B cell (primary cell): Measurements from ENCODE around the gene TRPT1. TPM values are rescaled to one million over a fixed set of nuclear protein-coding genes. Genes with fewer than 3 reads are reported as not detected.

Source experiments
- ATAC-seq: fragments of 200-7000 bp; cut with Tn5 transposase; one replicate; pipeline ENCODE4 v1.10.0; 2021; ENCODE audit warnings: low read depth, mild to moderate bottlenecking, moderate number of reproducible peaks, moderate library complexity
- CTCF ChIA-PET: fragments of 350-600 bp; sonication (Branson Sonifier 250); formaldehyde crosslinking; loops from one replicate; lab custom pipeline; 2021; ENCODE audit warnings: antibody characterized with exemption, inconsistent platforms; lab: Charles Lee
- POLR2A ChIA-PET: fragments of 350-600 bp; sonication (Branson Sonifier 250); formaldehyde crosslinking; loops from one replicate; lab custom pipeline; 2021; ENCODE audit warnings: antibody characterized with exemption; lab: Charles Lee
- DNase-seq: peaks from one replicate; pipeline ENCODE4 v3.0.0; 2013
- H2AFZ ChIP-seq: 2 replicates; pipeline ENCODE4 v1.6.1; 2012; ENCODE audit warnings: mild to moderate bottlenecking, low read depth, low read length; ENCODE audit not compliant: insufficient read depth, poor library complexity, severe bottlenecking
- H3K27ac ChIP-seq, 2 donors: 1 replicate in 1 of 2; 2 replicates in 1 of 2; pipeline ENCODE4 v1.5.1; 2012 to 2013; ENCODE audit warnings: low read length in 2 of 2, mild to moderate bottlenecking in 2 of 2, moderate library complexity in 1 of 2
- H3K27me3 ChIP-seq, 4 experiments: fragments of 200-600 bp in 1 of 4; sonication (generic) in 1 of 4; replicated peaks in 1 of 4; 1 replicate in 2 of 4; 2 replicates in 2 of 4; pipeline versions ENCODE4 v1.6.1 to v1.7.0; 2013 to 2016; ENCODE audit warnings: low read length in 3 of 4, mild to moderate bottlenecking in 2 of 4, mixed read lengths in 1 of 4, moderate library complexity in 1 of 4; ENCODE audit not compliant: insufficient read depth in 4 of 4, control insufficient read depth in 3 of 4; ENCODE audit errors: control extremely low read depth in 1 of 4
- H3K36me3 ChIP-seq, 2 experiments: replicated peaks in 1 of 2; 1 replicate in 1 of 2; 2 replicates in 1 of 2; pipeline versions ENCODE4 v1.6.1 to v1.7.1; 2013; ENCODE audit warnings: low read length in 1 of 2; ENCODE audit not compliant: insufficient read depth in 2 of 2, control insufficient read depth in 1 of 2; ENCODE audit errors: control extremely low read depth in 1 of 2, extremely low read depth in 1 of 2
- H3K4me1 ChIP-seq, 2 donors: fragments of 200-600 bp in 1 of 2; sonication (generic) in 1 of 2; 1 replicate in 1 of 2; 2 replicates in 1 of 2; pipeline versions ENCODE4 v1.5.1 to v1.6.1; 2013 to 2017; ENCODE audit warnings: low read length in 2 of 2; ENCODE audit not compliant: control insufficient read depth in 2 of 2, insufficient read depth in 2 of 2
- H3K4me2 ChIP-seq: replicated peaks from 2 replicates; pipeline ENCODE3; 2012; ENCODE audit warnings: mild to moderate bottlenecking, low read depth, low read length; ENCODE audit not compliant: poor library complexity, severe bottlenecking
- H3K4me3 ChIP-seq, 5 experiments: fragments of 200-600 bp in 1 of 5; sonication (generic) in 1 of 5; 1 replicate in 3 of 5; 2 replicates in 2 of 5; pipeline versions ENCODE4 v1.5.1 to v1.7.0; 2011 to 2016; ENCODE audit warnings: low read length in 4 of 5, mild to moderate bottlenecking in 4 of 5, low read depth in 2 of 5, control low read depth in 1 of 5, moderate library complexity in 1 of 5; ENCODE audit not compliant: insufficient read depth in 1 of 5; ENCODE audit errors: control extremely low read depth in 1 of 5, extremely low read depth in 1 of 5
- H3K79me2 ChIP-seq: fragments of 200-600 bp; sonication (generic); one replicate; pipeline ENCODE4 v1.6.0; 2016; ENCODE audit warnings: low read length; ENCODE audit not compliant: control insufficient read depth, insufficient read depth
- H3K9ac ChIP-seq: fragments of 200-600 bp; sonication (generic); 2 replicates; pipeline ENCODE4 v1.6.1; 2017; ENCODE audit warnings: mild to moderate bottlenecking, low read length, moderate library complexity
- H3K9me3 ChIP-seq, 3 donors: one replicate each; pipeline versions ENCODE4 v1.6.1 to v1.7.1; 2013; ENCODE audit warnings: low read length in 2 of 3; ENCODE audit not compliant: control insufficient read depth in 2 of 3, insufficient read depth in 1 of 3; ENCODE audit errors: control extremely low read depth in 1 of 3
- H4K20me1 ChIP-seq: 2 replicates; pipeline ENCODE4 v1.6.0; 2012; ENCODE audit warnings: mild to moderate bottlenecking, low read length; ENCODE audit not compliant: insufficient read depth, control insufficient read depth, poor library complexity, severe bottlenecking
- H3K27ac Mint-ChIP-seq: one replicate; pipeline ENCODE4 v1.8.0; 2021; ENCODE audit warnings: mixed read lengths
- H3K27me3 Mint-ChIP-seq: one replicate; pipeline ENCODE4 v1.8.0; 2021; ENCODE audit warnings: mixed read lengths
- H3K4me1 Mint-ChIP-seq: one replicate; pipeline ENCODE4 v1.8.0; 2021; ENCODE audit warnings: mixed read lengths
- H3K4me3 Mint-ChIP-seq: one replicate; pipeline ENCODE4 v1.8.0; 2021; ENCODE audit warnings: mixed read lengths
- H3K9me3 Mint-ChIP-seq: one replicate; pipeline ENCODE4 v1.8.0; 2022; ENCODE audit warnings: mixed read lengths; ENCODE audit not compliant: insufficient read depth
- EZH2 ChIP-seq: IDR thresholded peaks from 2 replicates; pipeline ENCODE4 v1.6.1; 2012; ENCODE audit warnings: borderline replicate concordance, low read depth, mild to moderate bottlenecking, moderate library complexity, low read length; ENCODE audit not compliant: insufficient read depth, poor library complexity, severe bottlenecking
- WGBS: methylation state at CpG from one replicate; pipeline ENCODE4 v1.1.5; 2013; ENCODE audit warnings: missing lambda C conversion rate; ENCODE audit not compliant: insufficient coverage; 5-methylcytosine and 5-hydroxymethylcytosine counted together
- intact Hi-C: fragments of 100-400 bp; cut with micrococcal nuclease; formaldehyde crosslinking; loops from one replicate; pipeline ENCODE4 v1.10.0; 2022
- polyA plus RNA-seq: library from polyadenylated mRNA; depleted of rRNA; stranded (reverse); fragments of >200 nt; gene quantifications from 2 replicates; pipeline ENCODE4 v1.2.3, GENCODE V29; 2012
- total RNA-seq, 2 donors: library from RNA; stranded (reverse); fragments of 120-200 nt in 1 of 2; gene quantifications; 1 replicate in 1 of 2; 2 replicates in 1 of 2; pipeline versions ENCODE4 v1.2.3 to v1.2.4, GENCODE V29; 2013 to 2022
- TF ChIP-seq, protein P1 (sequence below): fragments of 200-600 bp; IDR thresholded peaks from one replicate; pipeline ENCODE4 v1.8.0; 2022; ENCODE audit warnings: antibody characterized with exemption, mild to moderate bottlenecking

Gene TRPT1
- total and polyA plus RNA-seq, 2 donors (not counting 1 experiment from before 2014, with no cell fraction given) = 59.6 to 145 TPM

DNA sequence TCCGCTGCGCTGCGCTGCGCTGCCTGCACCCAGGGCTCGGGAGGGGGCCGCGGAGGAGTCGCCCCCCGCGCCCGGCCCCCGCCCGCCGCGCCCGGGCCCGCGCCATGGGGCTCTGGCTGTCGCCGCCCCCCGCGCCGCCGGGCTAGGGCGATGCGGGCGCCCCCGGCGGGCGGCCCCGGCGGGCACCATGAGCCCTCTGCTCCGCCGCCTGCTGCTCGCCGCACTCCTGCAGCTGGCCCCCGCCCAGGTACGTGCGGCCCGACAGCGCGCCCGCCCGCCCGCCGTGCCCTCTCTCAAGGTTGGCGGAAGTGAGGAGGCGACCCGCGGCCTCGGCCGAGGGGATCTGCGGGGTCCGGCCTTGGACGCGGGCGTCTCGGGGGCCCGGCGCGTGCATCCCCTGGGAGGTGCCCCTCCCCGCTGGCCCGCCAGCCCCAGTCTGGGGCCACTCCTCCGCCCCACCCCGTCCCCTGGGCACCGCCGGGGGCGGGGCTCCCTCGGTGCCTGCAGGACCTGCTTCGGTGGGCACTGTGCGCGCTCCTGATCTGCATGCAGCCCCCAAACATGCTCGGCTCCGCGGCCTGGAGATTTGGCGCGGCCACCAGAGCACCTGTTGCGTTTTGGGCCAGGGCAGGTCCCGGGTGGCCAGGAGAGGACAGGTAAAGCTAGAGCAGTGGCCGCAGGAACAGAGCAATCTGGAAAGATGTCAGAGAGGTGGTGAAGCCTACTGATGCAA is 8.8 kb upstream of the TRPT1 start:
- H4K20me1 ChIP-seq = peaks cover 25% of the 10 kb centered on the region
- no peaks in the 10 kb centered on the region for H3K27me3 ChIP-seq
- Mint-ChIP-seq H3K27ac (peak overlapping the region; percentile 96), H3K9me3 (no peaks in the 10 kb centered on the region), H3K4me1 (peaks cover 62% of the 10 kb centered on the region), H3K27me3 (no peaks in the 10 kb centered on the region), H3K4me3 (peak overlapping the region; percentile 96)
- no peaks in the 10 kb centered on the region for H3K9me3 ChIP-seq
- peak overlapping the region; percentile 53 to 84 (median 67) for H3K4me3 ChIP-seq
- TF ChIP-seq, protein P1, sequence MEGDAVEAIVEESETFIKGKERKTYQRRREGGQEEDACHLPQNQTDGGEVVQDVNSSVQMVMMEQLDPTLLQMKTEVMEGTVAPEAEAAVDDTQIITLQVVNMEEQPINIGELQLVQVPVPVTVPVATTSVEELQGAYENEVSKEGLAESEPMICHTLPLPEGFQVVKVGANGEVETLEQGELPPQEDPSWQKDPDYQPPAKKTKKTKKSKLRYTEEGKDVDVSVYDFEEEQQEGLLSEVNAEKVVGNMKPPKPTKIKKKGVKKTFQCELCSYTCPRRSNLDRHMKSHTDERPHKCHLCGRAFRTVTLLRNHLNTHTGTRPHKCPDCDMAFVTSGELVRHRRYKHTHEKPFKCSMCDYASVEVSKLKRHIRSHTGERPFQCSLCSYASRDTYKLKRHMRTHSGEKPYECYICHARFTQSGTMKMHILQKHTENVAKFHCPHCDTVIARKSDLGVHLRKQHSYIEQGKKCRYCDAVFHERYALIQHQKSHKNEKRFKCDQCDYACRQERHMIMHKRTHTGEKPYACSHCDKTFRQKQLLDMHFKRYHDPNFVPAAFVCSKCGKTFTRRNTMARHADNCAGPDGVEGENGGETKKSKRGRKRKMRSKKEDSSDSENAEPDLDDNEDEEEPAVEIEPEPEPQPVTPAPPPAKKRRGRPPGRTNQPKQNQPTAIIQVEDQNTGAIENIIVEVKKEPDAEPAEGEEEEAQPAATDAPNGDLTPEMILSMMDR = no peak
- TF ChIP-seq EZH2 = no peak
- H3K4me1 ChIP-seq = peaks cover 30 to 68% of the 10 kb centered on the region in 2 donors
- peak overlapping the region; percentile 89 for H3K9ac ChIP-seq
- H3K79me2 ChIP-seq = peaks cover 23% of the 10 kb centered on the region
- CTCF ChIA-PET = interaction anchor here (1.3 to 2.2 kb wide), 3 partner anchors 28 to 66 kb away, joined by 4 to 10 read pairs (median 5); partner anchors contain the start of gene FERMT3
- peak overlapping the region; percentile 65 to 85 for H3K27ac ChIP-seq
- 2% methylated on average over 80 of the region's 80 CpGs for WGBS
- ATAC-seq = peak; percentile 45
- POLR2A ChIA-PET = interaction anchor here (0.9 to 2.7 kb wide), 5 partner anchors 10 to 609 kb away, joined by 3 to 8 read pairs (median 6); partner anchors contain the start of gene FERMT3
- H3K4me2 ChIP-seq = peak overlapping the region; percentile 99
- peak; percentile 82 for DNase-seq
- peaks cover 0 to 27% of the 10 kb centered on the region in 2 experiments for H3K36me3 ChIP-seq
- H2AFZ ChIP-seq = peak overlapping the region; percentile 64
- intact Hi-C loops = loop anchor here (1.0 kb wide), 1 partner anchor 9 kb away; the partner anchor contains the start of genes NUDT22 and TRPT1
